T-helper 2 cell treated with Interferon-gamma antibody and Interleukin-4, amounts not matched to agents 100 ng/mL and 5 ng/mL, for 36 hours (primary cell): ENCODE results near the gene PTGR3. TPM values are rescaled to one million over a fixed set of nuclear protein-coding genes. Genes with fewer than 3 reads are reported as not detected.

Experiments used
- intact Hi-C: fragments of 100-400 bp; cut with micrococcal nuclease; formaldehyde crosslinking; loops from one replicate; pipeline ENCODE4 v1.15.1; 2023
- total RNA-seq: library from RNA; stranded (reverse); gene quantifications from 2 replicates; pipeline ENCODE4 v1.2.3, GENCODE V29; 2022

PTGR3 gene
- total RNA-seq, 1 donor from 2014 or later, result 25.4 TPM

DNA sequence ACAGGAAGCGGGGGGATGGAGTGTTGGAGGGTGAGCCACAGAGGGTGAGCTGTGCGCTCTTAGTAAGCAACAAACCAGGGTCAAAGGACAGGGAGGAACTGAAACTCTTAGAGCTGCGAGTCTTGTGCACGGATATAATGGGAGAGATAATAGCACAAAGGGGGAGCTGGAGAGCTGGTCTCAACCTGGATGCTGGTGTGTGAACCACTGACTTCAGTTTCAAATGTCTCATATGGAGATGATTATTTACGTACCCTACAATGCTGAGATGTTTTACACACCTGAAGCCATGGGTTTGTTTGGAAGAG lies 35.9 kb downstream of the PTGR3 start:
- intact Hi-C loops, result no loop called here

GRCh38 chr18:75172299-75173124 lies 36.4 kb downstream of the PTGR3 start:
- intact Hi-C loops, result no loop called here

DNA sequence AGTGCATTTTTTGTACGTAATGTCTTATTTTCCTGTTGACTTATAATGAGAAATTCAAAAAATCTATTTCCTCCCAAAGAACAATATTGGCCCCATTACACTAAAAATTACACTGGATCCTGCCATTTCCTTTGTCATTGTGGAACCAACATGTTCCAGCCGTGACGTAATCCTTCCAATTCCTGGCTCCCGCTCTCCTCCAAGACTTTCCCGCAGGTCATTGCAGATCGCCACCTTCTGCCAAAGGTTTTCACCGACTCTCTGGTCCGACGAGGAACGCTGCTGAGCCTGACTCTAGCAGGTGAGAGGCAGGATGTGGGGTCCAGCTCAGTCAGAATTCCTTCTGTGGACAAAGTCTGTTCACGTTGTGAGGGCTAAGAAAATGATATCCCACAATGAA lies 38.0 kb downstream of the PTGR3 start:
- intact Hi-C loops, result no loop called here

DNA sequence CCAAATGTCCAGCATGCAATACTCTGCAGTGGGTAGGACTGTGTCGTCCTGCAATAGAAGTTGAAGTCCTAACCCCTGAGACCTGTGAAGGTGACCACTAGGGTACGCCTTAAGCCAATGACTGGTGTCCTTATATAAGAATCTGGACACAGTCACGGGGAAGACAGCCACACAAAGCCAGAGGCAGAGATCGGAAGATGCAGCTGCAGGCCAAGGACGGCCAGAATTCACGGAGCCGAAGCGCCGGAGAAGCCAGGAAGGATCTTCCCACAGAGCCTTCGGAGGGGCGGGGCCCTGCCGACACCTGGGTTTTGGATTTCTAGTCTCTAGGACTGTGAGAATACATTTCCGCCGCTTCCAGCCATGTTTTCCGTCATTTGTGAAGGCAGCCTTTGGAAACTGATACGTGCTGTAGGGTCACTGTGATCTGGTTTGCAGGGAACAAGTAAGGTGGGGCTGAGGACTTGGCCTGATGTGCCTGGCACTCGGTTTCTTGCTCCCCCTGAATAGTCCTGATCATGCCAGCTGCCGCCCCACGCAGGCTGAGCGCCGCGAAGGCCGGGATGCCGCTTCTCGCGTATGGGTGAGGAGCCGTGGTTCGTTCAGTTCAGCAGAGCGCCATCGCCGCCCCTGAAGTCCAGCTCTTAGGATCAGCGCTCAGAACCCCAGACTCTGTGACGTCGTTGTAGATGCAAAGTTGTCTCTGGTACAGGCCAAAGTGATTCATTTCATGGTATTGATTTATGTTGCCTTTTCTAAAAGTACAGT lies 38.7 kb downstream of the PTGR3 start:
- intact Hi-C loops, result no loop called here

DNA sequence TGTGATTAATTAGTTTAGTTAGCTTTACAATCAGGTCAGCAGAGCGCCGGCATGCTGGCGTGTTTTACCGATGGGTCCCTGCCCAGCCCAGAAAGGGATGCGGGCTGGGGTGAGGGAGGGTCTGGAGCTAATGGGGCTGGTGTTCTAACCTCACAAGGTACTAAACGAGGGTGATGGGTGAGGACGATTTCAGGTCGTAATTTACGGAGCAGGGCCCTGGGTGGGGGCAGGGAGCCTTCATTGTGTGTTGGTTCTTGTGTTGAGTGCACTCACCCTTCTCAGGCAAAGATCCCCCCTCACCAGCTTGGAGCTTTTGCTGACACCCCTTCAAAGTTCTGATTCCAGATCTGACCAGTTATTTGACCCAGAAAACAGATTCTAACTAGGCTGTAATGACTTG lies 39.5 kb downstream of the PTGR3 start:
- intact Hi-C loops, result no loop called here

GRCh38 chr18:75168619-75169018 lies 40.3 kb downstream of the PTGR3 start:
- intact Hi-C loops, result no loop called here

GRCh38 chr18:75167759-75168618 lies 41.0 kb downstream of the PTGR3 start:
- intact Hi-C loops, result no loop called here

- intact Hi-C loops, result no loop called here
These were observed 41.8 kb downstream of the PTGR3 start for GRCh38 chr18:75167137-75167536.

DNA sequence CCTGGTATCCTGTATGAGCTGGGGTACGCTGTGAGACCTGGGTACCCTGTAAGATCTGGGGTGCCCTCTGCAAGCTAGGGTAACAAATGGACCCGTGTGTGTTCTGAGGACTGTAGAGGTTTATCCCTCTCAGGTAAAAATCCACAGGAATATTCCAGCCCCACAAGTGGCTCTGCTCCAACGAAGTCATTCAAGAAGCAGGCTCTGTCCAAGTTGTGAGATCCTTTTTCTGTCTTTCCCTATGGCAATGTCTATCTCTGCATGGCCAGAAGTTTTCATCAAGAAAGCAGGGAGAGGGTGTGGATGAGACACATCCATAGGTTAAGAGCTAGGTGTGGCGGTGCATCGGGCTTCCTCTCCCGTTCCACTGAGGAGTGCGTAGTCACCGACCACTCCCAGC lies 43.0 kb downstream of the PTGR3 start:
- intact Hi-C loops, result no loop called here

- intact Hi-C loops, result no loop called here
These were observed 44.5 kb downstream of the PTGR3 start for GRCh38 chr18:75164479-75164878.

GRCh38 chr18:75163736-75164135 lies 45.2 kb downstream of the PTGR3 start:
- intact Hi-C loops, result no loop called here

DNA sequence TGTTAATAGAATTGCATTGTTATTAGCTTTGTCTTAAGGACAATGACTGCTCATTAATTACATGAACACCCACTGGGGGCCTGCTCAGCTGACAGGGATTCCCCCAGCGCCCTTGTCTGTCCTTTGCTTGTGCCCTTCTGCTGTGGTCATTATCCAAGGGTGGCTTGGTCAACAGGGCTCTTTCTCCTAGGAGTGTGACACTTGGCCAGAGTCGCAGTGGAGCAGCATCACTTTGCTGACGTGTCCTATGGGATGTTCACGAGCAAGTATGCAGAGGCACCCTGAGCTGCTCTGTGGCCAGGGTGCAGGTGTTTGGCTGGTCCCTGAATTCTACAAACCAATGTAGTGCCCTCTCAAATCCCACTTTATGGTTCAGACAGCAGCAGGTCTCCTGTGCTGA lies 46.0 kb downstream of the PTGR3 start:
- intact Hi-C loops, result no loop called here

- intact Hi-C loops, result no loop called here
These were observed 46.5 kb downstream of the PTGR3 start for GRCh38 chr18:75162467-75162866.

DNA sequence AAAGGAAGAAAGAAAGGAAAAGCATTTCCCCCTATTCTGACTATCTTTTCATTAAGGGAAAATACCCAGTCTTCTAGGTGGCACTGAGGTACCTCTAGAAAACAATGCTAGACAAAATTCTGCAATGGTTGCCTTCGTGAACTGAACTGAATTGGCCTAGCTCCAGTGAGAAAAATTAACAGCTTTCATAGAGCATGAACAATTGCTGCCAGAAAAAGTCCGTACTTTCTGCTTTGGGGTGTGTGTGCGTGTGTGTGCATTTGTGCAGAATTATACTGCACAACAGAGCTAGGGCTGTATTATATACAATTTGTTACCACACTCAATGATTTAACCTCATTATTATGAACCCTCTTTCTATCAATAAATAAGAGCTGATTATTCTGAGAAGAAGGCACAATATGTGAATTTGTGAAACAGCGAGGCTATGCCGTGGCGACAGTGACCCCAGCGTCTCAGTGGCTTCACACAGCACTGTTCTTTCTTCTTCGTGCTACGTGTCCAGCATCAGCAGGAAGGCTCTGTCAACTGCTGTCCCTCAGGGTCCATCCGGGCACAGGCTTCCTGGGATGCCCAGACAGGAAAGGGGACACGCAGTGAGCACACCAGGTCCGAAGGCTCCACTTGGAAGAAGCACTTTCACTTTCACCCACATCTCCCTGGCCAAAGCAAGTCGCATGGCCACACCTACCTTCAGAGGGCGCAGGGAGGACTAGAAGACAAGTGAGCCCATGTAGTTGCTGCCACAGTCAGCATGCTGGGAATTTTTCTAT lies 47.5 kb downstream of the PTGR3 start:
- intact Hi-C loops, result no loop called here

DNA sequence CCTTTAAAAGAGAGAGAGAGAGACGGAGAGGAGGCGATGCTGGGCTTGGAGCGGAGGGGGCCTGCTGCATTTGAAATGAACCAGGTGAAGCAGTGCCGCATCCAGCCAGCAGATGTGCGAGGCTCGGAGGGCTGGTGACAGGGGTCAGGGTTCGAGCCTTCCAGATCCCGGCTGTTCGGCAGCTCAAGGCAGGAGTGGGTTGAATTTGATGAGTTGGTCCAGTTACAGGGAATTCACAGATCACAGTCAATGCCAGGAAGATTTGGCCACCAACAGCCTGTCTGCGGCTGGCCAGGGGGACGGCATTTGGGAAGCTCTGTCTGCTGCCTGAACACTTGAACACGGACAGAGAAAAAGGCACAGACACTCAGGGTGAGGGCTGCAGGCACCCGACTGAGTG lies 48.6 kb downstream of the PTGR3 start:
- intact Hi-C loops, result no loop called here

- intact Hi-C loops, result no loop called here
These were observed 49.1 kb downstream of the PTGR3 start for GRCh38 chr18:75159646-75160356.

- intact Hi-C loops, result no loop called here
These were observed 49.8 kb downstream of the PTGR3 start for GRCh38 chr18:75159238-75159518.
